Measurements from ENCODE around the gene TTC28.

The TTC28 gene

DNA sequence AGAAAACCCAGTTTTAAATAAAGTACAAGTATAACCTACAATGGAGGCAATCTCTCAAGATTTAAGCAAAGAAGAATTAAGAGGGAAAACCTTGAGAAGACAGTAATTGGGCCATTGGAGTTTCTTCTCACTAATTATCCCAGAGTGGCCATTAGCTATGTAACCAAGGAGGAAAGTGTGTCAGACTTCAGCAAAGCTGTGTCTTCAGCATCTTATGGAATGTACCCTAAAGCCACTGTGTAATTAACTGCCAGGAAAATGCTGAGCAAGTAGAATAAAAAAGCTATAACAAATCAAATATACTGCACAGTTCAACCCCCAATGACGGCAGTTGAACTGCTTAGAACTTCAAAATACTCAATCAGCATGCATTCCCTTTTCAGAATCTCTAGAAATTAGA is 261.6 kb downstream of the TTC28 start:
- TF ChIP-seq, protein P1, sequence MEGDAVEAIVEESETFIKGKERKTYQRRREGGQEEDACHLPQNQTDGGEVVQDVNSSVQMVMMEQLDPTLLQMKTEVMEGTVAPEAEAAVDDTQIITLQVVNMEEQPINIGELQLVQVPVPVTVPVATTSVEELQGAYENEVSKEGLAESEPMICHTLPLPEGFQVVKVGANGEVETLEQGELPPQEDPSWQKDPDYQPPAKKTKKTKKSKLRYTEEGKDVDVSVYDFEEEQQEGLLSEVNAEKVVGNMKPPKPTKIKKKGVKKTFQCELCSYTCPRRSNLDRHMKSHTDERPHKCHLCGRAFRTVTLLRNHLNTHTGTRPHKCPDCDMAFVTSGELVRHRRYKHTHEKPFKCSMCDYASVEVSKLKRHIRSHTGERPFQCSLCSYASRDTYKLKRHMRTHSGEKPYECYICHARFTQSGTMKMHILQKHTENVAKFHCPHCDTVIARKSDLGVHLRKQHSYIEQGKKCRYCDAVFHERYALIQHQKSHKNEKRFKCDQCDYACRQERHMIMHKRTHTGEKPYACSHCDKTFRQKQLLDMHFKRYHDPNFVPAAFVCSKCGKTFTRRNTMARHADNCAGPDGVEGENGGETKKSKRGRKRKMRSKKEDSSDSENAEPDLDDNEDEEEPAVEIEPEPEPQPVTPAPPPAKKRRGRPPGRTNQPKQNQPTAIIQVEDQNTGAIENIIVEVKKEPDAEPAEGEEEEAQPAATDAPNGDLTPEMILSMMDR (IDR thresholded peaks at IDR 0.05; ENCODE audit: control insufficient read depth, extremely low read depth, insufficient read depth) = no peak
- DNase-seq (ENCODE audit: low read depth) = no peak
- no peak overlapping the region for H3K4me3 ChIP-seq (ENCODE audit: low read depth, low read length)

DNA sequence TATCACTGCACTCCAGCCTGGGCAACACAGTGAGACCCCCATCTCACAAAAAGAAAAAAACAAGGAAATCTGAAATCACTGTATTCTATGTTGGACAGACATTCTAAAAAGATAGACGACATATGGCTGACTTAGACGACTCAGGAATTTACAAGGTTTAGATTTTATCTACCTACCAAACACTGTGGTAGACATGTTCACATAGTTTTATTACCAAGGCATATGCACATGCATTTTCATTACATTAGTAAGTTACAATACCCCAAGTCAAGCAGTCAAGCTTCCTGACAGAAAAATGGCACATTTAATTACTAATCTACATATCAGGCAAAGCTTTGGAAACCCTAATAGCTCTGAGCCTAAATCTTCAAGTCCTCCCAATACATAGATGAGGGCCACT is 262.2 kb downstream of the TTC28 start:
- DNase-seq (ENCODE audit: low read depth) = no peak
- TF ChIP-seq, protein P1 (IDR thresholded peaks at IDR 0.05; ENCODE audit: control insufficient read depth, extremely low read depth, insufficient read depth) = no peak
- H3K4me3 ChIP-seq (ENCODE audit: low read depth, low read length) = no peak overlapping the region

DNA sequence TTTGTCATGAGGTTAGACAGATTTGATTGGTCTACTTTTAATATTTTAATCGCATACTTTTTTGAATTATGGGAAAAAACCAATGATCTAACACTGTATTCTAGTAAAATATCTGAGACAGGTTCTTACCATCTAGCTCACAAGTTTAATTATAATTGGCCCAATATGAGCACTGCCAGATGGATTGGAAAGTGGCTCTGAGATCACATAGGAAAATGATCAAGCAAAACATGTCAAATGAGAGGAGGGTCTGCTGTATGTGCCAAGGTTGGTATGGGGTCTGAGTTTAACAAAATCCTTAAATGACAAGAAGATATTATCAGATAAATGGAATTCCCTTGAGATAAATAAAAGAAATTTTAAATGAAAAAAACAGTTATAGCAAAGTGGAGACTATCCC is 264.7 kb downstream of the TTC28 start:
- DNase-seq (ENCODE audit: low read depth) = no peak
- TF ChIP-seq, protein P1 (IDR thresholded peaks at IDR 0.05; ENCODE audit: control insufficient read depth, extremely low read depth, insufficient read depth) = no peak
- no peak overlapping the region for H3K4me3 ChIP-seq (ENCODE audit: low read depth, low read length)

DNA sequence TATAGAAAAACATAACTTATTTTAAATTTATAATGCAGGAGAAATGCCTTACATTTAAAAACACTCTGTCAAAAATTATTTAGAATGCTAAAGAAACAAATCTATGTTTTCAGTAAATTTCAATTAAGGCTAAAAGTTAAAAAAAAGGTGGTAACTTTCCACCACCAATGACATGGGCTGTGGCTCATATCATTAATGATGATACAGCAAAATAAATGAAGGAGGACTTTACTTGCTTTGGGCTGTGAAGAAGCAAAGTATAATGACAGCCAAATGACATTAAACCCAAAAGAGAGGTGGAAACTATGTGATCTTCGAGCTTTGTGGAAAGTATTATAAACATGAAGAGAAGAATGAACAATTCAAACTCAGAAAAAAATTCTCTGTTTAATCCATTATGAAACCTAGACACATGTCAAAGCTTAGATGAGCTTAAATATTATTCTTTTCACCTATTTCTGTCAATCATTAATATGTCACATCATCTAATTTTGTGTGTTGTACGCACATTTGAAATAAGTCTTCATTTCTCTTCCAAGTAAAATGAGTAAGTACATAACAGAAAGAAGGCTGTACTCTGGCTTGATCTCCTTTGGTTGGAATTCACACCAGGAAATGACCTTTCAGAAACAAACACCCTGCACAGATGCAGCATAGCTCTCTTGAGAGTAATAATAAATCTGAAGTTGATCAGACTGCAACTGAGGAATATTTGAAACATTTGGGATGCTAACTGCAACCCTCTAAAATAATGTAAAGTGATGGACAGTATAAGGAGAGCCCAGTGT is 265.8 kb downstream of the TTC28 start:
- no peak overlapping the region for H3K4me3 ChIP-seq (ENCODE audit: low read depth, low read length)
- no peak for DNase-seq (ENCODE audit: low read depth)
- TF ChIP-seq, protein P1 (IDR thresholded peaks at IDR 0.05; ENCODE audit: control insufficient read depth, extremely low read depth, insufficient read depth) = no peak

DNA sequence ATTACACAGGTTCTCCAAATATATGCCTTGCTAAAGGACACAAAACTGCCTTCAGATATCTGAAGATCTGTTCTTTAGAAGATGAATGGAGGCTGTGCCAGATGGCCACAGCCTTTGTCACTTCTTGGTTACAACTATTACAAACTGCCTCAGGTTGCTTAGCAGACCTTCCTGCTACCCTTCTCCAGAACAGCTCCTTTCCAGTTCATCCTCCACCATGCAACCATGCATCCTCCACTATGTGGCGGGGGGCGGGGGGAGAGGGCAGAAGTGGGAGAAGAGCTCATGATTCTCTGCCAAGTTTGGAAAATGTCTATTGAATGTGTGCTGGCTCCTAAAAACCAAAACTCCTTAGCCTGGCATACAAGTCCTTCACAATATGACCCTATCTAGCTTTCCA is 267.5 kb downstream of the TTC28 start:
- no peak for DNase-seq (ENCODE audit: low read depth)
- TF ChIP-seq, protein P1 (IDR thresholded peaks at IDR 0.05; ENCODE audit: control insufficient read depth, extremely low read depth, insufficient read depth) = no peak
- H3K4me3 ChIP-seq (ENCODE audit: low read depth, low read length) = no peak overlapping the region

DNA sequence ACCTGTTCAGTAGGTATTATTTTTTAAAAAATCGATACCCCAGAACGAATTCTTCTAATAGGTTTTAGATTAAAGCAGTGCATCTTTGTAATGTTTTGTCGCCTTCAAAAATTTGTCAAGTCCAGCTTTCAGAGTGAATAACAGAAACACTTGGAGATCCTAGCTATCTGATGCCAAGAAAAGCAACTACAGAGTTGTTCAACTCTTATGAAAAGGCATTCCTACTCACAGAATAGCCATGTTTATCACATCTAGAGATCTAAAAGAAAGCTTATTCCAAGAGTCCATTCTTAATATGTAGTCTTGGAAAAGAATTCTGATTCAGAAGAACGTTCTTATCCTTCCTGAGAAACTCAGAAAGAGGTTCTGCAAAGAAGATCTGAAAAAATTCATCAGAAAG is 268.5 kb downstream of the TTC28 start:
- no peak for DNase-seq (ENCODE audit: low read depth)
- TF ChIP-seq, protein P1 (IDR thresholded peaks at IDR 0.05; ENCODE audit: control insufficient read depth, extremely low read depth, insufficient read depth) = no peak
- H3K4me3 ChIP-seq (ENCODE audit: low read depth, low read length) = no peak overlapping the region

All from LNCaP clone FGC (cell line).